H1 (cell line): ENCODE data around the gene AHI1. TPM values are rescaled to one million over a fixed set of nuclear protein-coding genes. Genes with fewer than 3 reads are reported as not detected.

ENCODE experiments used
- CTCF ChIA-PET: fragments of 300-600 bp; sonication (Branson Sonifier 250); formaldehyde crosslinking; loops from one replicate; lab custom pipeline; 2021; ENCODE audit not compliant: partially characterized antibody; lab: Charles Lee
- POLR2A ChIA-PET: fragments of 300-600 bp; sonication (Branson Sonifier 250); formaldehyde crosslinking; loops from one replicate; lab custom pipeline; 2021; ENCODE audit warnings: inconsistent platforms; ENCODE audit not compliant: partially characterized antibody; lab: Charles Lee
- DNase-seq, 2 experiments: peaks; one replicate each; pipeline versions ENCODE4 v3.0.0 to v3.0.0-alpha.2; 2010 to 2022; ENCODE audit warnings: low spot score in 2 of 2, low read depth in 1 of 2, mixed read lengths in 1 of 2
- FAIRE-seq: peaks from 2 replicates; lab custom pipeline; 2011; peaks lifted over from hg19 to GRCh38; lab: Jason Lieb, UNC
- H2AFZ ChIP-seq: 2 replicates; pipeline ENCODE4 v1.8.1; 2012; ENCODE audit warnings: low read length, inconsistent platforms
- H2AK5ac ChIP-seq: 2 replicates; pipeline ENCODE4 v1.6.1; 2013; ENCODE audit warnings: low read depth, low read length
- H2BK120ac ChIP-seq: replicated peaks from 2 replicates; pipeline ENCODE3; 2013; ENCODE audit warnings: low read depth, low read length, inconsistent platforms
- H2BK12ac ChIP-seq: 2 replicates; pipeline ENCODE4 v1.6.1; 2013; ENCODE audit warnings: low read depth, low read length
- H2BK15ac ChIP-seq: 2 replicates; pipeline ENCODE4 v1.6.1; 2013; ENCODE audit warnings: low read length
- H2BK20ac ChIP-seq: 2 replicates; pipeline ENCODE4 v1.6.1; 2013; ENCODE audit warnings: low read length
- H2BK5ac ChIP-seq: 2 replicates; pipeline ENCODE4 v1.6.1; 2013; ENCODE audit warnings: low read depth, low read length
- H3K14ac ChIP-seq: 2 replicates; pipeline ENCODE4 v1.6.1; 2013; ENCODE audit warnings: inconsistent platforms; ENCODE audit not compliant: insufficient read length
- H3K18ac ChIP-seq: 2 replicates; pipeline ENCODE4 v1.6.1; 2013; ENCODE audit warnings: low read length; ENCODE audit errors: extremely low read depth
- H3K23ac ChIP-seq: 2 replicates; pipeline ENCODE4 v1.6.1; 2013; ENCODE audit warnings: inconsistent platforms; ENCODE audit not compliant: insufficient read length
- H3K23me2 ChIP-seq: 2 replicates; pipeline ENCODE4 v1.6.1; 2013; ENCODE audit warnings: low read depth, low read length
- H3K27ac ChIP-seq: 2 replicates; pipeline ENCODE4 v1.6.1; 2011; ENCODE audit warnings: low read depth, low read length, inconsistent platforms
- H3K27me3 ChIP-seq, 4 experiments: replicated peaks in 1 of 4; 1 replicate in 1 of 4; 2 replicates in 3 of 4; pipeline versions ENCODE4 v1.6.1 to v1.8.1; 2011 to 2013; ENCODE audit warnings: low read length in 3 of 4, mild to moderate bottlenecking in 3 of 4, inconsistent platforms in 2 of 4, mixed read lengths in 2 of 4, moderate library complexity in 1 of 4; ENCODE audit not compliant: control insufficient read depth in 3 of 4, insufficient read depth in 3 of 4; ENCODE audit errors: extremely low read depth in 1 of 4
- H3K36me3 ChIP-seq, 4 experiments: 2 replicates each; pipeline versions ENCODE4 v1.6.1 to v1.8.1; 2011 to 2013; ENCODE audit warnings: mild to moderate bottlenecking in 4 of 4, low read length in 3 of 4, moderate library complexity in 2 of 4, control low read depth in 1 of 4, inconsistent platforms in 1 of 4; ENCODE audit not compliant: insufficient read depth in 4 of 4, control insufficient read depth in 2 of 4
- H3K4ac ChIP-seq: replicated peaks from 2 replicates; pipeline ENCODE3; 2013; ENCODE audit warnings: low read length, low read depth, mixed read lengths, inconsistent platforms; ENCODE audit not compliant: insufficient read length
- H3K4me1 ChIP-seq, 4 experiments: replicated peaks in 1 of 4; 1 replicate in 1 of 4; 2 replicates in 3 of 4; pipeline versions ENCODE4 v1.6.1 to v1.8.1; 2011 to 2013; ENCODE audit warnings: low read length in 3 of 4, inconsistent platforms in 2 of 4, mixed read lengths in 1 of 4; ENCODE audit not compliant: insufficient read depth in 4 of 4, control insufficient read depth in 3 of 4
- H3K4me2 ChIP-seq, 2 experiments: 2 replicates each; pipeline versions ENCODE4 v1.6.1 to v1.8.1; 2011 to 2013; ENCODE audit warnings: low read depth in 2 of 2, low read length in 2 of 2, control low read depth in 1 of 2, inconsistent platforms in 1 of 2, mild to moderate bottlenecking in 1 of 2; ENCODE audit not compliant: insufficient read depth in 1 of 2
- H3K4me3 ChIP-seq, 4 experiments: fragments of 200-600, 300-600 bp in 1 of 4; sonication (generic), shearing (Covaris generic), sonication (Bioruptor Twin) in 1 of 4; 2 replicates each; pipeline versions ENCODE4 v1.5.1 to v1.8.1; 2011 to 2016; ENCODE audit warnings: low read length in 4 of 4, low read depth in 3 of 4, control low read depth in 2 of 4, inconsistent platforms in 2 of 4, mild to moderate bottlenecking in 2 of 4, mixed read lengths in 1 of 4, moderate library complexity in 1 of 4; ENCODE audit not compliant: insufficient read depth in 2 of 4; ENCODE audit errors: extremely low read depth in 1 of 4
- H3K56ac ChIP-seq: replicated peaks from 2 replicates; pipeline ENCODE3; 2013; ENCODE audit warnings: low read depth, mild to moderate bottlenecking, mixed read lengths, low read length, inconsistent platforms; ENCODE audit not compliant: insufficient read length
- H3K79me1 ChIP-seq: 2 replicates; pipeline ENCODE4 v1.6.1; 2013; ENCODE audit warnings: low read depth, low read length, control low read depth
- H3K79me2 ChIP-seq, 2 experiments: 2 replicates each; pipeline versions ENCODE4 v1.6.1 to v1.8.1; 2012 to 2013; ENCODE audit warnings: low read length in 2 of 2, mild to moderate bottlenecking in 2 of 2, inconsistent platforms in 1 of 2; ENCODE audit not compliant: insufficient read depth in 2 of 2, control insufficient read depth in 1 of 2
- H3K9ac ChIP-seq, 4 experiments: replicated peaks in 1 of 4; 1 replicate in 1 of 4; 2 replicates in 3 of 4; pipeline versions ENCODE4 v1.6.1 to v1.8.1; 2011 to 2013; ENCODE audit warnings: low read depth in 3 of 4, low read length in 3 of 4, control low read depth in 2 of 4, mild to moderate bottlenecking in 2 of 4, moderate library complexity in 2 of 4, inconsistent platforms in 1 of 4; ENCODE audit errors: extremely low read depth in 1 of 4
- H3K9me3 ChIP-seq, 2 experiments: 2 replicates each; pipeline versions ENCODE4 v1.6.1 to v1.8.1; 2012 to 2013; ENCODE audit warnings: mild to moderate bottlenecking in 2 of 2, moderate library complexity in 2 of 2, control low read depth in 1 of 2, inconsistent platforms in 1 of 2, low read depth in 1 of 2, low read length in 1 of 2, mixed read lengths in 1 of 2; ENCODE audit not compliant: insufficient read depth in 2 of 2
- H4K20me1 ChIP-seq, 2 experiments: replicated peaks in 1 of 2; 2 replicates each; pipeline versions ENCODE3 to v1.8.1; 2011 to 2013; ENCODE audit warnings: inconsistent platforms in 2 of 2, low read length in 2 of 2, mild to moderate bottlenecking in 1 of 2; ENCODE audit not compliant: insufficient read depth in 2 of 2, control insufficient read depth in 1 of 2
- H4K5ac ChIP-seq: 2 replicates; pipeline ENCODE4 v1.6.1; 2013; ENCODE audit warnings: low read length, low read depth, mixed read lengths, inconsistent platforms; ENCODE audit not compliant: insufficient read length
- H4K8ac ChIP-seq: 2 replicates; pipeline ENCODE4 v1.8.0; 2013; ENCODE audit warnings: mild to moderate bottlenecking, moderate library complexity, low read length, inconsistent platforms; ENCODE audit not compliant: insufficient read depth; ENCODE audit errors: extremely low read depth
- H4K91ac ChIP-seq: replicated peaks from 2 replicates; pipeline ENCODE3; 2013; ENCODE audit warnings: low read length, mixed read lengths, inconsistent platforms; ENCODE audit not compliant: insufficient read length
- ATF3 ChIP-seq: IDR thresholded peaks from 2 replicates; pipeline ENCODE4 v1.6.1; 2011; ENCODE audit warnings: low read depth, mild to moderate bottlenecking, low read length; ENCODE audit not compliant: insufficient read depth
- EGR1 ChIP-seq: IDR thresholded peaks from 2 replicates; pipeline ENCODE4 v1.6.1; 2011; ENCODE audit warnings: low read depth, low read length, borderline replicate concordance
- KDM1A ChIP-seq: fragments of 200-600, 300-600 bp; sonication (generic); IDR thresholded peaks from 2 replicates; pipeline ENCODE4 v1.7.1; 2016; ENCODE audit warnings: mild to moderate bottlenecking, low read length, borderline replicate concordance
- MAFK ChIP-seq: IDR thresholded peaks from 2 replicates; pipeline ENCODE4 v1.6.1; 2012; ENCODE audit warnings: low read depth, mild to moderate bottlenecking, improper control_type of control experiment, low read length
- PHF8 ChIP-seq: fragments of 200-600 bp; sonication (generic); conservative IDR thresholded peaks from 2 replicates; pipeline ENCODE4 v1.7.1; 2012; ENCODE audit warnings: low read depth, mild to moderate bottlenecking, inconsistent platforms, low read length, moderate library complexity
- POLR2A ChIP-seq, 2 experiments: IDR thresholded peaks; 1 replicate in 1 of 2; 2 replicates in 1 of 2; pipeline ENCODE4 v1.6.1; 2011; ENCODE audit warnings: low read depth in 2 of 2, low read length in 2 of 2, mild to moderate bottlenecking in 2 of 2; ENCODE audit errors: control extremely low read depth in 1 of 2
- SP4 ChIP-seq: IDR thresholded peaks from 2 replicates; pipeline ENCODE4 v1.6.1; 2012; ENCODE audit warnings: low read length, inconsistent platforms
- YY1 ChIP-seq: IDR thresholded peaks from 2 replicates; pipeline ENCODE4 v1.6.1; 2011; ENCODE audit warnings: low read depth, mild to moderate bottlenecking, low read length
- WGBS, 2 experiments: shearing (Covaris generic) in 1 of 2; methylation state at CpG; one replicate each; pipeline versions ENCODE4 v1.1.6 to v1.1.7; 2013 to 2015; ENCODE audit warnings: low lambda C conversion rate in 2 of 2, mixed read lengths in 2 of 2, inconsistent platforms in 1 of 2, low coverage in 1 of 2, missing lambda C conversion rate in 1 of 2; ENCODE audit not compliant: insufficient replicate concordance in 2 of 2, insufficient coverage in 1 of 2, insufficient read length in 1 of 2; ENCODE audit errors: extremely low coverage in 1 of 2, missing lambda C conversion rate in 1 of 2; 5-methylcytosine and 5-hydroxymethylcytosine counted together
- polyA plus RNA-seq, 7 experiments: library from polyadenylated mRNA; depleted of rRNA in 3 of 7; stranded (reverse) in 5 of 7; unstranded in 2 of 7; fragments of >200 nt in 5 of 7; fragments of 200-250 nt in 2 of 7; gene quantifications; 1 replicate in 5 of 7; 2 replicates in 1 of 7; 4 replicates in 1 of 7; pipeline versions ENCODE4 v1.2.1 to v1.2.3, GENCODE V29; 2011 to 2013; ENCODE audit warnings: missing spikeins in 2 of 7, mixed read lengths in 2 of 7
- total RNA-seq: library from RNA; stranded (reverse); fragmentation: NEBNext Ultra II Directional; extraction: Animal tissue kit (Norgen Biotek cat#: 25700); gene quantifications from 2 replicates; pipeline ENCODE4 v1.2.1, GENCODE V29; 2021

Gene AHI1
- total and polyA plus RNA-seq, 2 of the 8 experiments (the other 6 are each of a cell fraction or from before 2014, with no cell fraction given) = 4.2 to 19.6 TPM

GRCh38 chr6:135434095-135434494 lies 63.4 kb downstream of the AHI1 start:
- H4K91ac ChIP-seq = no peak overlapping the region
- WGBS, 2 experiments = 93% methylated on average over 1 of the region's 1 CpG; no CpG with 5 or more reads in 1 of the 2 experiments
- no peak overlapping the region for H3K14ac ChIP-seq
- H2BK120ac ChIP-seq = no peak overlapping the region
- no peak for FAIRE-seq
- no peak overlapping the region for H2AFZ ChIP-seq
- H2BK15ac ChIP-seq = no peak overlapping the region
- H3K4me1 ChIP-seq = peaks cover 0 to 2% (median 0%) of the 10 kb centered on the region in 4 experiments; a peak in 1 of 7 replicates
- H3K9ac ChIP-seq = no peak overlapping the region
- no peak overlapping the region for H2AK5ac ChIP-seq
- H2BK5ac ChIP-seq = no peak overlapping the region
- no peaks in the 10 kb centered on the region; a peak in 1 of 8 replicates for H3K36me3 ChIP-seq
- no peak overlapping the region for H3K18ac ChIP-seq
- no peaks in the 10 kb centered on the region for H3K9me3 ChIP-seq
- no peaks in the 10 kb centered on the region for H3K79me1 ChIP-seq
- no peak overlapping the region for H4K8ac ChIP-seq
- no peaks in the 10 kb centered on the region for H4K20me1 ChIP-seq
- TF ChIP-seq POLR2A (IDR thresholded peaks at IDR 0.05; ENCODE audit: control extremely low read depth in 1 of 2, low read depth in 2 of 2, low read length in 2 of 2) (no peak), EGR1 (no peak), MAFK (no peak), PHF8 (no peak), KDM1A (no peak), ATF3 (no peak), SP4 (no peak), YY1 (no peak)
- no peak overlapping the region for H3K56ac ChIP-seq
- H3K27me3 ChIP-seq = no peaks in the 10 kb centered on the region
- H3K4me3 ChIP-seq = no peak overlapping the region
- H3K23me2 ChIP-seq = no peaks in the 10 kb centered on the region
- no peak overlapping the region for H3K4ac ChIP-seq
- no peaks in the 10 kb centered on the region for H3K79me2 ChIP-seq
- no peak overlapping the region for H4K5ac ChIP-seq
- H3K23ac ChIP-seq = no peak overlapping the region
- ChIA-PET CTCF (interaction anchor here (0.6 to 1.4 kb wide), 2 partner anchors 16 to 1123 kb away, joined by 3 to 5 read pairs; no protein-coding TSS in a partner anchor), POLR2A (no interaction called here)
- H2BK12ac ChIP-seq = no peak overlapping the region
- no peak overlapping the region for H2BK20ac ChIP-seq
- H3K4me2 ChIP-seq = no peak overlapping the region
- H3K27ac ChIP-seq = no peak overlapping the region
- no peak for DNase-seq
